ENCODE measurements around the gene STING1. TPM values are rescaled to one million over a fixed set of nuclear protein-coding genes. Genes with fewer than 3 reads are reported as not detected.
"Not testable (repeated sequence)": the region's sequence is repeated elsewhere in the genome, so short reads cannot be mapped to it uniquely, and the experiment has no call there.

The STING1 gene
- total RNA-seq, 1 donor from 2014 or later, result 1.1 TPM

GRCh38 chr5:139451176-139451575, 31.4 kb downstream of the STING1 start:
- peaks cover 12% of the 10 kb centered on the region for H3K4me1 Mint-ChIP-seq
- ChIA-PET POLR2A (no interaction called here), CTCF (no interaction called here)
- H3K9me3 Mint-ChIP-seq, result no peaks in the 10 kb centered on the region
- DNase-seq, result no peak
- no peak overlapping the region for H3K27ac Mint-ChIP-seq
- no peak for TF ChIP-seq CTCF (IDR thresholded peaks at IDR 0.05)
- H3K4me3 Mint-ChIP-seq, result no peak overlapping the region
- ATAC-seq (ENCODE audit: low read depth), result no peak
- intact Hi-C loops (cut with micrococcal nuclease), result no loop called here
- no peaks in the 10 kb centered on the region for H3K27me3 Mint-ChIP-seq
- H3K36me3 Mint-ChIP-seq (ENCODE audit: low read depth), result no peaks in the 10 kb centered on the region

GRCh38 chr5:139446956-139447779, 35.4 kb downstream of the STING1 start:
- DNase-seq (no peak), ATAC-seq (ENCODE audit: low read depth) (no peak)
- Mint-ChIP-seq H3K4me1 (no peaks in the 10 kb centered on the region), H3K4me3 (no peak overlapping the region), H3K9me3 (no peaks in the 10 kb centered on the region), H3K27ac (no peak overlapping the region), H3K36me3 (ENCODE audit: low read depth) (no peaks in the 10 kb centered on the region), H3K27me3 (no peaks in the 10 kb centered on the region)
- intact Hi-C loops (cut with micrococcal nuclease), result no loop called here
- ChIA-PET POLR2A (interaction anchor here (0.7 kb wide), 1 partner anchor 9 kb away, joined by 4 read pairs; no protein-coding TSS in a partner anchor), CTCF (no interaction called here)
- TF ChIP-seq CTCF (IDR thresholded peaks at IDR 0.05), result no peak

- no peaks in the 10 kb centered on the region for H3K9me3 Mint-ChIP-seq
- no peak overlapping the region for H3K27ac Mint-ChIP-seq
- TF ChIP-seq CTCF (IDR thresholded peaks at IDR 0.05), result no peak
- intact Hi-C loops (cut with micrococcal nuclease), result no loop called here
- DNase-seq (no peak), ATAC-seq (ENCODE audit: low read depth) (no peak)
- ChIA-PET CTCF (no interaction called here), POLR2A (no interaction called here)
- no peak overlapping the region for H3K4me3 Mint-ChIP-seq
- no peaks in the 10 kb centered on the region for H3K4me1 Mint-ChIP-seq
- H3K27me3 Mint-ChIP-seq, result no peaks in the 10 kb centered on the region
- H3K36me3 Mint-ChIP-seq (ENCODE audit: low read depth), result no peaks in the 10 kb centered on the region
These were observed 37.0 kb downstream of the STING1 start for GRCh38 chr5:139445325-139446170.

GRCh38 chr5:139443831-139444453, 38.6 kb downstream of the STING1 start:
- Mint-ChIP-seq H3K27ac (no peak overlapping the region), H3K36me3 (ENCODE audit: low read depth) (peaks cover 3% of the 10 kb centered on the region), H3K9me3 (no peaks in the 10 kb centered on the region), H3K4me1 (peaks cover 6% of the 10 kb centered on the region), H3K4me3 (no peak overlapping the region), H3K27me3 (no peaks in the 10 kb centered on the region)
- no peak for DNase-seq
- CTCF ChIA-PET, result interaction anchor here (1.4 kb wide), 1 partner anchor 343 kb away, joined by 3 read pairs; no protein-coding TSS in a partner anchor
- intact Hi-C loops (cut with micrococcal nuclease), result no loop called here
- ATAC-seq (ENCODE audit: low read depth), result no peak
- POLR2A ChIA-PET, result no interaction called here
- no peak for TF ChIP-seq CTCF (IDR thresholded peaks at IDR 0.05)

- ChIA-PET POLR2A (interaction anchor here (1.8 to 1.9 kb wide), 2 partner anchors 120 to 167 kb away, joined by 6 to 16 read pairs; partner anchors contain the start of gene UBE2D2), CTCF (interaction anchor here (1.0 to 1.2 kb wide), 2 partner anchors 8 to 193 kb away, joined by 3 read pairs; no protein-coding TSS in a partner anchor)
- H3K27me3 Mint-ChIP-seq; ATAC-seq (ENCODE audit: low read depth); H3K27ac Mint-ChIP-seq; intact Hi-C loops (cut with micrococcal nuclease); DNase-seq; H3K9me3 Mint-ChIP-seq; H3K36me3 Mint-ChIP-seq (ENCODE audit: low read depth); H3K4me3 Mint-ChIP-seq: not testable (repeated sequence)
- peaks cover 12% of the 10 kb centered on the region for H3K4me1 Mint-ChIP-seq
These were observed 42.1 kb downstream of the STING1 start for GRCh38 chr5:139440416-139440815.

All from activated B cell treated with CpG ODN at 0.5 μM for 24 hours (primary cell).